ENCODE data around the gene PDZK1IP1.

The PDZK1IP1 gene

DNA sequence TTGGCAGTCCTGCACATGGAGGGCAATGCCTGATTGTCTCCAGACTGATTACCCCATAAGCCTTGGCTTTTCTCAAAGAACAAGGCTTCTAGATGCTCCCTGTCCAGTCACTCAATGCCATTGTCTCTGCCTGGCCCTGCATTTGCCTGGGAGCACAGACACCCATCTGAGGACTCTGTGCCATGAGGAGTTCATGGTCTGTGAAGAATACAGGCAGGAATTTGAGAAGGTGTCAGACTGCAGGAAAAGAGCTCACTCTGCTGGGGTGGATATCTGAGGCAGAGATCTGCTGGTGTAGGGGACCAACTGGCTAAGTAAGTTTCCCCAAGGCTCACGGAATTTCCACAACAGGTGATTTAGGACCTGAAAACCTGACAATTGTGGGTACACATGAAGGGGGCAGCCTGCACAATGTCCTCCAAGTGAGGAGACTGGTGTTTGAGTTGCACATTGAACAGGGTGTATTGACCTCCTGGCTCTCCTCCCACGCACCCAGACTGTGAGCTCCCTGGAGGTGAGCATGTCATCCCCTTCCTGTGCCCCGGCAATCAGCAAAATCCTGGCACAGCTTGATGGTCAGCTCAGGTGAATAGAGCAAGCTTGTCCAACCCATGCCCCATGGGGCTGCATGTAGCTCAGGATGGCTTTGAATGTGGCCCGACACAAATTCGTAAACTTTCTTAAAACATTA, 51.8 kb downstream of the PDZK1IP1 start:
- no peak for DNase-seq (ENCODE audit: low read depth)

GRCh38 chr1:47137198-47137597, 52.6 kb downstream of the PDZK1IP1 start, which contains the start of gene CYP4A22:
Gene CYP4A22 (plus strand): TSS chr1:47137441. CDS start chr1:47137486, 45 bp downstream.
- no peak for DNase-seq (ENCODE audit: low read depth)
